GM12801 (cell line): ENCODE measurements around the gene IL18RAP.

ENCODE experiments used
- TF ChIP-seq, protein P1 (sequence below): IDR thresholded peaks from one replicate; pipeline ENCODE4 v1.5.1; 2011; ENCODE audit warnings: control low read depth; ENCODE audit not compliant: insufficient read length; ENCODE audit errors: extremely low read depth

Gene IL18RAP, protein sequence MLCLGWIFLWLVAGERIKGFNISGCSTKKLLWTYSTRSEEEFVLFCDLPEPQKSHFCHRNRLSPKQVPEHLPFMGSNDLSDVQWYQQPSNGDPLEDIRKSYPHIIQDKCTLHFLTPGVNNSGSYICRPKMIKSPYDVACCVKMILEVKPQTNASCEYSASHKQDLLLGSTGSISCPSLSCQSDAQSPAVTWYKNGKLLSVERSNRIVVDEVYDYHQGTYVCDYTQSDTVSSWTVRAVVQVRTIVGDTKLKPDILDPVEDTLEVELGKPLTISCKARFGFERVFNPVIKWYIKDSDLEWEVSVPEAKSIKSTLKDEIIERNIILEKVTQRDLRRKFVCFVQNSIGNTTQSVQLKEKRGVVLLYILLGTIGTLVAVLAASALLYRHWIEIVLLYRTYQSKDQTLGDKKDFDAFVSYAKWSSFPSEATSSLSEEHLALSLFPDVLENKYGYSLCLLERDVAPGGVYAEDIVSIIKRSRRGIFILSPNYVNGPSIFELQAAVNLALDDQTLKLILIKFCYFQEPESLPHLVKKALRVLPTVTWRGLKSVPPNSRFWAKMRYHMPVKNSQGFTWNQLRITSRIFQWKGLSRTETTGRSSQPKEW

DNA sequence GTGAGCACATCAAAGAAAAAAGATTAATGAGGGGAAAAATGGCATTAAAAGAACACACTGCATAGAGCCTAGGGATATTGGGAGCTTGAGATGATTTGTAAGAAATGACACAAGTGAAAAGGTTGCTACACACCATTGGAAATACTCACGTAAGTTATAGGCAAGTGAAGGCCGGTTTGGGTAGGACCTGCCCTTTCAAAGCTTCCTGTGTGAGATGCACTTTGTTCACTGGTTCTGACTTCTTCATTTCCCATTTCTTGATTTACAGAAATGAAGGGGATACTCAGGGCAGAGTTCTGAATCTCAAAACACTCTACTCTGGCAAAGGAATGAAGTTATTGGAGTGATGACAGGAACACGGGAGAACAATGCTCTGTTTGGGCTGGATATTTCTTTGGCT lies at the start of gene IL18RAP:
Gene IL18RAP, plus strand, starts transcription at position 251 of the 400 bp plus-strand sequence. Its CDS starts 118 bp downstream, at position 369.
- TF ChIP-seq, protein P1, sequence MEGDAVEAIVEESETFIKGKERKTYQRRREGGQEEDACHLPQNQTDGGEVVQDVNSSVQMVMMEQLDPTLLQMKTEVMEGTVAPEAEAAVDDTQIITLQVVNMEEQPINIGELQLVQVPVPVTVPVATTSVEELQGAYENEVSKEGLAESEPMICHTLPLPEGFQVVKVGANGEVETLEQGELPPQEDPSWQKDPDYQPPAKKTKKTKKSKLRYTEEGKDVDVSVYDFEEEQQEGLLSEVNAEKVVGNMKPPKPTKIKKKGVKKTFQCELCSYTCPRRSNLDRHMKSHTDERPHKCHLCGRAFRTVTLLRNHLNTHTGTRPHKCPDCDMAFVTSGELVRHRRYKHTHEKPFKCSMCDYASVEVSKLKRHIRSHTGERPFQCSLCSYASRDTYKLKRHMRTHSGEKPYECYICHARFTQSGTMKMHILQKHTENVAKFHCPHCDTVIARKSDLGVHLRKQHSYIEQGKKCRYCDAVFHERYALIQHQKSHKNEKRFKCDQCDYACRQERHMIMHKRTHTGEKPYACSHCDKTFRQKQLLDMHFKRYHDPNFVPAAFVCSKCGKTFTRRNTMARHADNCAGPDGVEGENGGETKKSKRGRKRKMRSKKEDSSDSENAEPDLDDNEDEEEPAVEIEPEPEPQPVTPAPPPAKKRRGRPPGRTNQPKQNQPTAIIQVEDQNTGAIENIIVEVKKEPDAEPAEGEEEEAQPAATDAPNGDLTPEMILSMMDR, result no peak

DNA sequence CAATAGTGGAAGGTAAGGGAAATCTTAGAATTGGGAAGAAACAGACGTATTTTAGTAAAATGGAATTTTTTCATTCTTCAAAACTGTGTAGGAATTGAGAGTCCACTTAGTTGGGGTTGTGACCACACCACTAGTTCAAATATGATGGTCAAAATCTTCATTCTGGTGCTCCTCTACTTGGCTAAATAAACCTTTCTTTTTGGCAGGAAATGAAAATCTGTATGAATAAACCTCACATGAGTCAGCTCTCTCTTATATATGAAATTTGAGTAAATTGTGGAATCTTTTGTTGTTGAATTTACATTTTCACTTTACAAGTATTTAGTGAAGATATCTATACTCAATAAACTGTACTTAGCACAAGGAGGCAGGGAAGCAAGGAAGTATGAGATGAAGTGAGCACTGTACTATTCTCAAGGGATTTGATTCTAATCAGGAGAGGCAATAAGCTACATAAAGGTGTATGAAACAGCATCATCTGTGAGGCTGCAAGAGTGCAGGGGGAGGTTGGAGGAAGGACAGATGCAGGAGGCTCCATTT lies 46.8 kb upstream of the IL18RAP start:
- TF ChIP-seq, protein P1, result no peak

DNA sequence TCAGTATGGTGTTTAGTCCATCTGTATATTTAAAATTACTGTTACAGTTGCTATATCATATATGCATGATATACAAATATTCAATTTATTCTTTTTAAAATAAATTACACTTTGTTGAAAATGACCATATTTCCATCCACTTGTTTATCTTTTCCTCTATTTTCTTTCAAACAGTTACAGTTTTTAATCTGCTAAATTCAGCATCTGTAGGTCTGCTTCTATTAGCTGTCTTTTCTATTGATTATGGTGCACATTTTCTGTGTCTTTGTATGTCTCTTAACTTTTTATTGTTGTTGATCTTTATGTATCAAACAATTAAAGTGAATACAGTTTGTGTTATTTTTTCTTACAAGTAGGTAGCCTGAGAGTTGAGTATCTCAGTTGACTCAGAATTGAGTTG lies 39.2 kb upstream of the IL18RAP start:
- TF ChIP-seq, protein P1, result no peak

DNA sequence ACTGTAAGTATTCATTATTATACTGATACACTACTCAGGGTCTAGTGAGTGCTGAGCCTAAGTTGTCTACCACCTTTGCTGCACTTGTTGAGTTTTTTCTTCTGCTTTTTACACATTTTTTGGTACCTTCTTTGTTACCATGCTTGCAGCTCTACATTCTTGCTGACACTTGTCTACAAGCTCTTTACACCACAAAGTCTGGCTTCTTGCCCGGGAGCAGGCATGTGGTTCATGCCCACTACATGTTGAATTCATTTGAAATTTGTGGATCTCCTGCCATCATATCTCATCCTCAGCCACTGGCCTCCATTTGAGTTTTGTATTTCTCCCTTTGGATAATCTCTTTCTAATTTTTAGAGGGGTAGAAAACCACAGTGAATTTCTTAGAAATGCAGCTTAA lies 37.4 kb upstream of the IL18RAP start:
- TF ChIP-seq, protein P1, result no peak

DNA sequence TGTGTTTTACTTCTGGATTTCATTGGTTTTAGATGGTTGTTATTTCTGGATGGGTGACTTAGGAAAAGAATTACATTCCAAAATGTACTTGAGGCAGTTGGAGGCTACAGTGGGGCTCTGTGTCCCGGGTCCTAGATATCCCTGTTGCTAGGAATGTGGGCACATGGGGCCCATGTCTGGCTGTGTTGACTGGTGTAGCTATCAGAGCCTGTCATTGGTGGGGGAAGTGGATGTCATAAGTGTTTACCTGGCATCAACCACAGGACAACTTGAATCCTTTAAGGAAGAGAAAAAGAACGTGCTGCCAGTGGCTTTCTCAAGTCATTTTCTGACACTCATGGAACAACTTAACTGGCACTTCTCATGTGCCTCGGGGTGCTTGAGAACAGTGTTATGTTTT lies 37.0 kb upstream of the IL18RAP start:
- TF ChIP-seq, protein P1, result no peak

DNA sequence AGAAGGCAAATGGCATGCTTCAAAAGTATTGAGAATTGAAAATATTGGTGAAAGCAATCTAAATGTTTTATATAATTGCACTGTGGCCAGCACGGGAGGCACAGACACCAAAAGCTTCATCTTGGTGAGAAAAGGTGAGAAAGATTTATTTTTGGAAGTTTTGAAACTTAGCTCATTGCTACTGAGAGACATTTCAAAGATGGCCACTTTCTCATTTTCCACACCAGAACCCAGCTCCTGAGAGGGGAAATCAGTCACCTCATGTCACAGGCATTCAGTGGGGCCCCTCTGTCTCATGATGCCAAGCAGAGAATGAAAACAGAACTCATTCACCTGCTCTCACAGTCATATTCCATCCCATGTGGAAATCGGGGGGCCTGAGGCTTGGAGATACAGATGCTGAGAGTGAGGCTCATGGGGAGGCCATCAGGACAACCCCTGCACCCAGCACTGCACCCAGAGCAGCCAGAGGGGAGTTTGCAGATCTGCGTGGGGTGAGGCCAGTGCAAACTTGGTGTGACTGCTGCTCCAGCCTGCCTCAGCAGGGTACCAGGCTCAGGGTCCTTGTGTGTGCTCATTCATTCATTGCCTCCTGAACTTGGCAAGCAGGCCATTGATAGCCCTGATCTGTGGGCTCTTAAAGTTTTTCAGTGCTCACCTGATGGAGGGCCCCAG lies 36.0 kb upstream of the IL18RAP start:
- TF ChIP-seq, protein P1, result no peak
